Panc1 (cell line): Measurements from ENCODE around the gene SCOC. TPM values are rescaled to one million over a fixed set of nuclear protein-coding genes. Genes with fewer than 3 reads are reported as not detected.

Source experiments
- ATAC-seq: fragments of 200-7000 bp; cut with Tn5 transposase; 2 replicates; pipeline ENCODE4 v1.9.1; 2020; ENCODE audit warnings: mild to moderate bottlenecking, moderate library complexity
- BruUV-seq: library from RNA; stranded (reverse); fragments of 400-500 nt; replicated peaks from 2 replicates; lab custom pipeline; 2021; lab: Mats Ljungman, UMichigan
- CTCF ChIA-PET: fragments of 300-600 bp; sonication (Branson Sonifier 250); formaldehyde crosslinking; loops from one replicate; lab custom pipeline; 2022; ENCODE audit warnings: antibody characterized with exemption; lab: Charles Lee
- POLR2A ChIA-PET: fragments of 300-600 bp; sonication (Branson Sonifier 250); formaldehyde crosslinking; loops from one replicate; lab custom pipeline; 2022; ENCODE audit warnings: antibody characterized with exemption; lab: Charles Lee
- DNase-seq: peaks from one replicate; pipeline ENCODE4 v3.0.0-alpha.2; 2010; ENCODE audit warnings: low read depth, low spot score
- H3K27ac ChIP-seq: 2 replicates; pipeline ENCODE4 v1.5.1; 2011; ENCODE audit warnings: mild to moderate bottlenecking, low read length, inconsistent platforms
- H3K27me3 ChIP-seq: fragments of 200-500 bp; sonication (Bioruptor generic); 2 replicates; pipeline ENCODE4 v1.6.0; 2014; ENCODE audit warnings: low read length, inconsistent platforms; ENCODE audit not compliant: control insufficient read depth, insufficient read depth
- H3K36me3 ChIP-seq: fragments of 200-500 bp; sonication (Bioruptor generic); 2 replicates; pipeline ENCODE4 v1.5.1; 2014; ENCODE audit warnings: inconsistent platforms, mild to moderate bottlenecking, low read length, moderate library complexity; ENCODE audit not compliant: control insufficient read depth, insufficient read depth
- H3K4me1 ChIP-seq: 2 replicates; pipeline ENCODE4 v1.5.1; 2011; ENCODE audit warnings: inconsistent platforms, mild to moderate bottlenecking, low read length, moderate library complexity; ENCODE audit not compliant: control insufficient read depth, insufficient read depth
- H3K4me3 ChIP-seq, 2 experiments: 2 replicates each; pipeline ENCODE4 v1.5.1; 2011 to 2012; ENCODE audit warnings: low read depth in 2 of 2, low read length in 2 of 2, mild to moderate bottlenecking in 2 of 2, inconsistent platforms in 1 of 2, moderate library complexity in 1 of 2
- H3K9me3 ChIP-seq: fragments of 200-500 bp; sonication (Bioruptor generic); 2 replicates; pipeline ENCODE4 v1.5.1; 2014; ENCODE audit warnings: low read depth, mild to moderate bottlenecking, inconsistent platforms, low read length, moderate library complexity; ENCODE audit not compliant: control insufficient read depth, insufficient read depth
- CTCF ChIP-seq: fragments of 450-650 bp; IDR thresholded peaks from 2 replicates; pipeline ENCODE4 v1.5.1; 2017; ENCODE audit warnings: mild to moderate bottlenecking
- POLR2AphosphoS5 ChIP-seq: IDR thresholded peaks from 2 replicates; pipeline ENCODE4 v1.6.1; 2012; ENCODE audit warnings: mild to moderate bottlenecking, low read depth, low read length, moderate library complexity
- REST ChIP-seq, 2 experiments: IDR thresholded peaks; 2 replicates each; pipeline ENCODE4 v1.6.1; 2011 to 2012; ENCODE audit warnings: low read depth in 2 of 2, control low read depth in 1 of 2, low read length in 1 of 2, mild to moderate bottlenecking in 1 of 2, moderate library complexity in 1 of 2; ENCODE audit not compliant: insufficient read depth in 1 of 2
- SIN3A ChIP-seq: IDR thresholded peaks from 2 replicates; pipeline ENCODE4 v1.6.1; 2012; ENCODE audit warnings: low read depth, mild to moderate bottlenecking, low read length, moderate library complexity, borderline replicate concordance; ENCODE audit not compliant: insufficient read depth
- TCF7L2 ChIP-seq: IDR thresholded peaks from 2 replicates; pipeline ENCODE4 v1.6.1; 2011; ENCODE audit warnings: mild to moderate bottlenecking, low read depth, low read length, inconsistent platforms
- in situ Hi-C: cut with HindIII; loops from 2 replicates; pipeline ENCODE4 v1.10.0; 2016; ENCODE audit warnings: low sequenced_read_pairs, low pct_unique_long_range_greater_than_20kb
- intact Hi-C: fragments of 100-400 bp; cut with micrococcal nuclease; formaldehyde crosslinking; loops from one replicate; pipeline ENCODE4 v1.10.0; 2022; ENCODE audit not compliant: unreplicated experiment
- total RNA-seq: library from RNA; stranded (reverse); gene quantifications from one replicate; pipeline ENCODE4 v1.2.1, GENCODE V29; 2021; ENCODE audit not compliant: unreplicated experiment

SCOC gene
- total RNA-seq, 1 experiment from 2014 or later, result 30.2 TPM

GRCh38 chr4:140346136-140346535 is 27.3 kb upstream of the SCOC start:
- intact Hi-C loops, result no loop called here
- CTCF ChIA-PET, result no interaction called here

GRCh38 chr4:140349816-140350215 is 23.6 kb upstream of the SCOC start:
- Histone ChIP-seq H3K4me1 (no peaks in the 10 kb centered on the region), H3K9me3 (no peaks in the 10 kb centered on the region), H3K4me3 (no peak overlapping the region), H3K27ac (no peak overlapping the region), H3K27me3 (no peaks in the 10 kb centered on the region), H3K36me3 (no peaks in the 10 kb centered on the region)
- DNase-seq (no peak), ATAC-seq (no peak)
- BruUV-seq, result no TSS peak
- intact Hi-C loops, result no loop called here
- no peak for TF ChIP-seq POLR2AphosphoS5
- ChIA-PET CTCF (no interaction called here), POLR2A (no interaction called here)
- in situ Hi-C loops, result no loop called here

More at GRCh38 chr4:140346136-140346535, 27.3 kb upstream of the SCOC start:
- TF ChIP-seq CTCF (no peak), TCF7L2 (no peak), POLR2AphosphoS5 (no peak), SIN3A (no peak), REST (IDR thresholded peaks at IDR 0.05; ENCODE audit: insufficient read depth in 1 of 2, low read depth in 2 of 2, low read length in 1 of 2) (no peak)
- Histone ChIP-seq H3K36me3 (no peaks in the 10 kb centered on the region), H3K9me3 (no peaks in the 10 kb centered on the region), H3K4me3 (no peak overlapping the region), H3K27ac (no peak overlapping the region), H3K27me3 (no peaks in the 10 kb centered on the region), H3K4me1 (no peaks in the 10 kb centered on the region)
- ATAC-seq, result no peak
- POLR2A ChIA-PET, result no interaction called here
- no TSS peak for BruUV-seq
- in situ Hi-C loops, result no loop called here
- DNase-seq, result no peak

GRCh38 chr4:140351093-140352075 is 22.1 kb upstream of the SCOC start:
- DNase-seq, result no peak
- intact Hi-C loops (no loop called here), in situ Hi-C loops (no loop called here)
- Histone ChIP-seq H3K9me3 (no peaks in the 10 kb centered on the region), H3K27me3 (no peaks in the 10 kb centered on the region), H3K4me1 (no peaks in the 10 kb centered on the region), H3K27ac (no peak overlapping the region), H3K36me3 (no peaks in the 10 kb centered on the region), H3K4me3 (no peak overlapping the region)
- no peak for ATAC-seq
- TF ChIP-seq CTCF (no peak), REST (IDR thresholded peaks at IDR 0.05; ENCODE audit: insufficient read depth in 1 of 2, low read depth in 2 of 2, low read length in 1 of 2) (no peak), TCF7L2 (no peak), SIN3A (no peak), POLR2AphosphoS5 (no peak)
- CTCF ChIA-PET, result no interaction called here
- POLR2A ChIA-PET, result no interaction called here
- BruUV-seq, result no TSS peak
